ENCODE data around the gene PLCB2.

The PLCB2 gene

DNA sequence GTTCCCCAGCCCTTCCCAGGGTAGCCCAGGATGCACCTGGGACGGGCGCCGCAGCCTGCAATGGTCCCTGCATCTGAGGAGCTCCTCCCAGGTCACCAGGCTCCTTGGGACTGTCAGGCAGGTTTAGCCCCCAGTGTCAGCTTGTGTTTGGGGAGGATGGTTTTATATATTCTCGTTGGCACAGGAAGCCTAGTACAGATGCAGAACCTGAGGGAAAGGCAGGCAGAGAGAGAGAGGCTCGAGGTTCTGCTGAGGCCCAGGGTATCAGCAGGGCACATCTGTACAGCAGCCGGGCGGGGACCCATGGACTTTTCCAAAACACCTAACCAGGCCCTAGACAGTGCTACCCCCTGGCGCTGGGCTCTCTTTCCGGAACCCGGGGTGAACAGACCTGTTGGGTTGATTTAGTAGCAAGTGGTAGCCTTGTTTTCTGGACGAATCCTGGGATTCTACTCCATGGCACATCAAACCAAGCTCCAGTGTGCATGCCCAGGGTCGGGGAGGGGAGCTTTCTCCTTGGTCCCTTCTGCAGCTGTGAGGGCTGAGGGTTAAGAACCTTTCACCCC is 60.2 kb downstream of the PLCB2 start:
- no peak for DNase-seq

DNA sequence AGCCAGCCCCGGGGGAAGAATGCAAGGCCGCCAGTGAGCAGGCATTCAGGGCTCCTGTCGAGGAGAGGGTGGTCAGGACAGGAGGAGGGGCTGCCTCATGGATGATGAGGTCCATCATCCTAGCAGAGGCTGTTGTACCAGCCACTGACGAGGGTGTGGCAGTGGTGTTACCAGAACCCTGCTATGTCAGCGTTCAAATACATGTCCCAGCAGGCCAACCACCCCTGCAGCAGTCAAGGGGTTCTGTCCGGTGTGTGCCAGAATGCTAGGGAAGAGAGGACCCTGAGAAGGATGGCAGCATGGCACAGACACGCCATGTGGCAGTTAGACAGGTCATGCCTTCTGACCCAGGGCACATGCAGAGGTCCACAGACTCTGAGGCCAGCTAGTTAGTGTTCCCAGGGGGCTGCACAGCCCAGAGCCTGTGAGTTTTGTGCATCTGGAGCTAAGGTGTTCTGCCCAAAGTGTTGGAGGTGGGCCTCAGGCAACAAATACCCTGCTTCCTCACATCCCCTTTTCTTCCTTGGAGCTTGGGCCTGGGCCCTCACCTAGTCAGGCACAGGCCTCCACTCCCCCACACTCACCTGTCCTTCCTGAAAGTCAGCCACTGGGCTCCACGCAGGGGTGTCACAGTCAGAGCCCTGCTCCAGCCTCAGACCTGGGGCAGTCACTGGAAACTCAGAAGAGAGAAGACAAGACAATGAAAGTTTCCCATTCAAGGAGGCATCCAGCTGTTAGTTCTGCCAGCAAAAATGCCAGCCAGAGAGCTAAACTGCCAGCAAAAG is 61.0 kb downstream of the PLCB2 start:
- DNase-seq = no peak

DNA sequence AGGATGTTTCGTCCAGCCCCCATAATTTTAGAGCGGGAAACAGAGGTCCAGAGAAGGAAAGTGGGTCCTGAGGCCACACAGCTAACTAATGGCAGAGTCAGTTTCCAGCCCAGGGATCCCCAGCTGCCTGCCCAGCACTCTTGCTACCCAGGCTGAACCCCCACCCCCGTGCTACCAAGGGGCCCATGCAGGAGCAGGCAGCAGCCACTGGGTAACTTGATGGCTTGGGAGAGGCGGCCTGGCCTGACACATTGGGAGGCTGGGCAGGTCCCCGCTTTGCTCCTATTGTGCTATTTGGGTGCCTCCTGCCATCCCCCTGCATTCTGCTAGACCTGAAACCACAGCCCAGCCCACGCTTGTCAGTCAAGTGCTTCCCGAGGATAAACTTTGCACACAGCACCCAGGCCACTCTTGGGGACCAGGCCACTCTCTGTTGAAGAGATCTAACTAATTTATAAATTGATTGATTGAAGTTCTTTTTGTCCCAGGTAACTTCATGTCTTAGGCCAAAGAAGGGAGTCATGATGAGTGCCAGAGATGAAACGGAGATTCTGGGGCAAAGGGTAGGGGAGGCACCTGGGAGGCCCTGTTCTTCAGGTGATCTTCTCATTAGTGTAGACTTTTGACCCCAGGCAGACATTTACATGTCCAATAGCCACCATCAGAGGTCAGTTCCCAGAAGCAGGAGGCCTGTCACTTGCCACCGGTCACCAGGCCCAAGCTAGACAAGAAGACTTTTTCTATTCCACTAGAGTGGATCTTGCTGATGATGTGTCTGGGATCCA is 61.9 kb downstream of the PLCB2 start:
- DNase-seq = no peak

DNA sequence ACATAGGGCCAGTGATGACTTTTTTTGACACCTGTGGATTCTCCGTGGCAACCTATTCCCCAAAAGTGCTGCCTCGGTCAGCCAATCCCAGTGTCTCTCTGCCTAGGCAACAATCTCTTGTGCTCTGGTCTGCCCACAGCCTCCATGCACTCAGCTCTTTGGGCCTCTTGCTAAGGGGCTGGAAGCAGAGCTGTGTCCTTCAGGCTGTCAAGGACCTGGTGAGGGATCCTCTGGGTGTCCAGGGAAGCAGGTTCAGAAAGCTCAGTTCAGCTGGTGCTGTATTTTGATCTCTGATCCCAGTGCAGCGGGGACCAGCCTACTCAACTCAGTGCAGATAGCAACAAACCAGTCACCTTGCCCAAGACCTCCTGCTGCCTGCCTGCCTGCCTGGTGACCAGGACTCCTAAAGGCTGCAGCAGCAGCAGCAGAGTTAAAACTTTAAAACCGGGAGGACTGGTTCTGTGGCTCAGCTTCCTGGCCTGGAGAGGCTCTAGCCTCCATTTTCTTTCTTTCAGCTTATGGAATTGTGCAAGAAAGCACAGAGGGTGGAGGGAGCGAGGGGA is 62.7 kb downstream of the PLCB2 start:
- DNase-seq = no peak

DNA sequence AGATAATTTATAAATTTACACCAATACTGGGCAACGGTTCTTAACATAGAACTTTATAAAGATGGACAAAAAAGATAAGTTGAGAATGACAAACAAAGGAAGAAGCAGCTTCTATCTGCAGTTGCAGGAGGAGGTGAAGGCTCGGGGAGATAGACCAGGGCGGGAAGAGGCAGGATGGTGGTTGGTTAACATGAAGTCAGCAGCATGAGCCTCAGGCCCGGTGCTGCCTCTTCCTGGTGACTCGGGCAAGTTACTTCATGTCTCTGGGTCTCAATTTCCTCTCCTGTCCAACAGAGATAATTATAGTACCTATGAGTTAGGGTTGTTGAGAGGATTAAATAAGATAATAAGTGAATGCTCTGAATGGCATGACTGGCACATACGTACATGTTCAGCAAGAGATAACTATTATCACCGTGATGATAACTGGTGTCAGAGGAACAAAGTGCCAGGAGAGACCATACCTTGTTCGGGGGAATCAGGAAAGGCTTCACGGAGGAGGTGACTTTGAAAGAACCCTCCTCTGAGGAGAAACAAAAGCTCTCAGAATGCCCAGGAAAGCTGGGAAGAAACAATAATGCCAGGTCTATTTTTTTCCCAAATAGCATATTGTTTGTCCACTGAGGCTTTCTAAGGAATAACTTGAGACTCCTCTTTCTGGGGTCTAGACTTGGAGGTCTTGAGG is 64.5 kb downstream of the PLCB2 start:
- no peak for DNase-seq

DNA sequence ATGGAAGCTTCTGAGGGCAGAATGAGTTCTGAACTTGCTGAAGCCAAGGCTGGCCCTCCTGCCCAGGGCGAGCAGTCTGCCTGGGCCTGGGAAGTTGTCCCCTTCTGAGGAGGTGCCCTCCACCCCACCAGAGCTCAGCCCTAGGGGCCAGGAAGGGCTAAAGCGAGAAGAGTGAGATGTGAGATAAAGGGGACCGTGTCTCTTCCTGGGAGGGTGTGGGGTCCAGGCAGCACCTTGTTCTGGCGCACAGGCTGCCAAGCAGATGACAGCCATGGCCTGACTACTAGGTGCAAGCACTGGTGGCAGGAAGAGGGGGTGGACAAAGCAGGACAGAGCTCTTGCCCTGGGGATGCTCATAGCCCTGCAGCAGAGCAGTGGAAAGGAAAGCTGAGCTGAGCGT is 65.1 kb downstream of the PLCB2 start:
- no peak for DNase-seq

DNA sequence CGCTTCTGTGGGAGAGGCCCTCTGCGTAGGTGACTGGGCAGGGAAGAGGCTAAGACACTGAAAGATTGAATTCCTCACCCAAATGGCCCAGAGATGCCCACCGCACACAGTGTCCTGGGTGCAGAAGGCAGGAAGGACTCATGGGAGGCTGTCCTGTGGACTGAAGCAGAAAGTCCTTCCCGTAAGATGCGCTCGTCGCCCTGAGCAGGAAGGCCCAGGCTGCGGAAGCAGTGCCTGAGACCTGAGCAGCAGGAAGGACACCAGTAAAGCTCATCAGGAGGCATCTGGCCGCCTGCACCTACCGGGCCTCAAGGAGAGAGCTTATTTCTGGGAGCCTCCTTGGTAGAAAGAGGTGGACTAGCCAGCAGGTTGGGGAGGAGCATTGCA is 65.5 kb downstream of the PLCB2 start:
- DNase-seq = no peak

DNA sequence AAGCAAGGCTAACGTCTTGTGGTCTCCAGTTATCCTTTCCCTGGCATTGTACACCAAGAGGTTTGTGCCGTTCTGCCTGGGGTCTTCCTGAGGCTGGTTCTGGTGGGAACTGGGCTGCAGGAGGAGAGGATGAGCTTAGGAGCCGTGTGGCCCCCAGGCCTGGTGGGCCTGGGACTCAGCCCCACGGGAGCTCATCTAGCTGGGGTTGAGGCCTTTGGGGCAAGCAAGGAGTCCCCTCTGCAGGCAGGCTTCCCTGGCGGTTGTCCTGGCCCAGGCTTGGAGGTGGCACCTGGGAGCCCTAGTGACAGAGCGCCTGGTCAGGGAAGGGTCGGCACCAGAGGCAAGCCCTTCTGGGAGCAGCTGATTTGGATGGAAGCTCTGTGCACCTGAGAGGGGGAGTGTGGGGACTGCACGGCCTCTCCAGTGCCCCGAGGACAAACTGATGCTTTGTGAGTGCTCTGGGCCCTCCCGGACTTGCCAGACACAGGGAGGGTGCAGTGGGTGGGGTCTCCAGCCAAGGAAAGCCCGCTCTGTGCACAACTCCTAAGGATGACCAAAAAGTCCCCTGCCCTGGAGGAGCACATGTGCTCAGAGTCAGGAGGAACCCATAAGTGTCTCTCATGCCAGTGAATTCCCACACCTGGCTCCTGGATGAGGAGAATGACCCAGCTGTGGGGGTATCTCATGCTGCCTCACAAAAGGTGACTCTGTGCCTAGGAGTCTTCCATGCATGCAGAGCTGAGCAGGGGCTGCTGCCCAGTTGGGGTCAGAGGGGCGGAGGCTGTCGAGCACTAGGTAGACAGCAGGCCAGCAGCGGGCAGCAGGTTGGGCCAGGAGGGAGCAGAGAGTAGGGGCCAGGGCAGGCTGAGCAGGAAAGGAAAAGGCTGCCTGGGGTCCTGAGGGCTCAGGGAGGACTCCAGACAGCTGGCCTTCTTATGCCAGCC is 66.2 kb downstream of the PLCB2 start:
- DNase-seq = no peak

DNA sequence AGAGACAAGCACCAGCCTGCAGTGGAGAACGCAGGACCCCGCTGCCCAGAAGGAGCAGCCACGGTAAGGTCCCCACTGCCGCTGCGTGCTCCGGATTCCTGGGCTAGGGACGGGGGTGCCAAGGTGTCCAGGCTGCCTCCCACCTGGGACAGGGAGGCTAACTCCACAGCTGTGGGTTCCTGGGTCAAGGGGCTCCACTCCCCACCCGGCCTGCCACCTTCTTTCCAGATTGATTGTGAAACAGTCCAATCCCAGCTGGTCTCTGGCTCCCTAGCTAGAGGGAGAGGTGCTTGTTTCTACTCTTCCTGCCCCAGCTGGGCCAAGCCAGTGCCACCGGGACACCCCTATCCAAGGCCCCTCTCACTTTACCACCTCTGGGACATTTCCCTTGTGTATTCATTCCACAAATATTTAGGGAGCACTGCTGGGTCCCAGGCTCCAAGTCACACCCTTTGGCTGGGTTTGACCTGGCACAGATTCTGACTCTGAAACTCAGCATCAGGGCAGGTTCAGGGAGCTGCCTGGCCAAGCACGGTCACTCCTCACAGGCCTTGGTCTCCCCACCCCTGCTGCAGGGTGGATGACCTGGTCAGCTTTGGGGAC is 67.0 kb downstream of the PLCB2 start:
- DNase-seq = no peak

DNA sequence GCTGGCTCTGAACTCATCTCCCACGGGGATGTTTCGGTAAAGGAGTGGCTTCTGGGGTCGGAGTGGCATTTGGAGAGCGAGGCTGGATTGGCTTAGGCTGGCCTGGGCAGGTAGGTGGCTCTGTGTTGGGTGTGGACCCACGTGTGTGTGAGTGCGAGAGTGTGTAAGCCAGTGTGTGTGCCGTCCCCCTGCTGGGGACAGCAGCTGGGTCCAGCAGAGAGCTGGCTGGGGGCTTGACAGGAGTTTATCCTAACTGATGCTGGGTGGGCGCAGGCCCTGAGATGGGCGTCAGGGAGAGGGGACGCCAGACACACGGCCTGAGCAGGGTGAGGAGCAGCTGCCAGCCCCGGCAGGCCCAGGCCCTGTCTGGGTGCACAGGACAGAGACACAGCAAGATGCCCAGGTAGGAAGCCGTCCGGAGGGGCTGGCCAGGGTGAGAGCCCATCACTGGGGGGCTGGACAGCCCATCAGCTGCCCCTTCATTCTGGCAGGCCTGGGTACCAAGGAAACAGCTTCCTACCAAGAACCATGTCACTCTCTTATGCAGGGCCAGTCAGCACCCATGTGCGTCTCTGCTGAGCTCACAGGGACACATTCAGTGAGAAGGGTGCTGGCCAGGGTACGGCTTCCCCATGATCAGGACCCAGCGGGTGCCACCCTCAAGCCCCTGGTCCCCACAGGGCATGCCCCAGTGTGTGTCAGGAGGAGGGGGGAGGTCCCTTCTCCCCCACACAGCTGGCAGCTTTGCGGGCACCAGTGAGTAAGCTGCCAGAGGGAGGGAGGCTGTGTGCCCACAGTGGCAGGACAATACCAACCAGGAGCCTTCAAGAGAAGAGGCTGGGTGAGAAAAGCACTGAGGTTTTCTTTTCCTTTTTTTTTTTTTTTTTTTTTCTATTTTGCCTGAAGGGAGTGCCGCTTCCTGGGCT is 67.8 kb downstream of the PLCB2 start:
- no peak for DNase-seq

DNA sequence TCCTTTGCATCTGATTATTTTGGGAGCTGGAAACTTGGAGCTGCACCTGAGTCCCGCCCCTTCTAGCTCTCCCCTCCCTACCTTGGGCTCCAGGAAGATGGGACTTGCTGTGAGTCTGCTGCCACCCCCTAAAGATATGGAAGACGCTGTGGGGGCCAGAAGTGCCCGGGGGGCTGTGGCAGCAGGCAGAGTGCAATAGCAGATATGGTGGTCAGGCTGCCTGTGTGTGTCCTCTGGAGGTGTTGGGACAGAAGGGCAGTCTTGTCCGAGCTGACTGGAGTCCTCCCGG is 68.4 kb downstream of the PLCB2 start:
- DNase-seq = no peak

DNA sequence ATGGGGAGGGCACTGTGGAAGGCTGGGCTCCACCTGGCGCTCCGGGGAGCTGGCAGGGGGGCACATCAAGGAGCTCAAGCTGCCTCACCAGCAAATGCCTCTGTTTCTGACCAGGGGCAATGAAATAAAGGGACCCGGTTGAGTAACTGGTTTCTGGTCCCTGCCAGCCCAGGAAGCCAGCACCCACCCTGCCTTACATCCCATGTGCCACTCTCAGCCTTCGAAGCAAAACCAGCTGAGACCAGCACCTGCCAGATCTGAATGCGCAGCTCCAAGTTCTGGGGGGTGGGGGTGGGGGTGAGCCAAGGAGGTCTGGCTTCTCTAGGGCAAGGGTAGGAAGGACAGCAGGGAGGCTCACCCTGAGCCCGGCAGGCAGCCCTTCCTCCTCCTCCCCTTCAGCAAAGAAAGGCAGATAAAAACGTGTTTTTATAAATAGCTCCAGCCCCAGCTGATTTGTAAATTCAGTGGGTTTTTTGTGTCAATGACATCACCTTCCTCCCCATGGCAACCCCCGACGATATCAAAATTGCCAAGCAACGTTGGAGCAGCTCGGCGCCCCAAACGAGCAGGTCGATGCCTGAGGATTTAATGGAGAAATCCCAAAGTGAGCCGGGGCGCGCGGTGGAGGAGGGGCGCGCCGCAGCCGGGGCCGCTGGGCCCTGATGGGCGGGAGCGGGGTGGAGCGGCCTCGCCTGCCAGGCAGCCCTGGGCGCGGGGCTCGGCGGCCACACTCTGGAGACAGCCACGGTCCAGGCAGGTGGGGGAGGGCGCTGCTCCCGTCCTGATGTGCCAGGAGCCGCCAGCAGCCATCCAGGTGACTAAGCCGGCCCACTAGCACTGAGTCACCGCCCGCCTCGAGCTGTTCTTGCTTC is 69.0 kb downstream of the PLCB2 start, which contains the start of gene PAK6:
Gene PAK6 (plus strand): TSS at position 532 of the 872 bp plus-strand sequence. CDS start 25,723 bp downstream, outside the sequence.
- no peak for DNase-seq
